GM18498 (cell line): ENCODE results near the gene CFTR.
"Not testable (repeated sequence)": the region's sequence is repeated elsewhere in the genome, so short reads cannot be mapped to it uniquely, and the experiment has no call there.

Experiments used
- ATAC-seq: cut with Tn5 transposase; IDR thresholded peaks from one replicate; pipeline ENCODE4 v1.9.1; 2021; ENCODE audit warnings: mild to moderate bottlenecking, moderate library complexity; ENCODE audit not compliant: unreplicated experiment

Gene CFTR

DNA sequence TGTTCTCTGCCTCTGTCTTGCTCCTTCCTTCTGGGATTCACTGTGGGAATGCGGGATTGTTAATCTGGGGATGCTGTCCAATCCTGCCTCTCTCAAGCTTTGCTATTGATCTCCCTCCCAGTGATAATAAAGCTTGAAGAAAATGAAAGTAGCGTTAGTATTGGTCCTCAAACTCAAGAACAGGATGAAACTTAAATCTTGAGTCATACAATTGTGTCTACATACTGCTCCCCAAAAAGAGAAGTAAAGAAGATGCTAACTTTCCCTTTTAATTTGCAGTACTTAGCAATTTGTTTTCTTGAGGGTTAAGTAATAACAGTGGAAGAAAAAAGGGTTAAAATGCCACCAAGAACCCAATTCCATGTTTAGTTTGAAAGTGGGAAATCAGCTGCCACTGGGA lies 13.6 kb downstream of the CFTR start:
- ATAC-seq = no peak

DNA sequence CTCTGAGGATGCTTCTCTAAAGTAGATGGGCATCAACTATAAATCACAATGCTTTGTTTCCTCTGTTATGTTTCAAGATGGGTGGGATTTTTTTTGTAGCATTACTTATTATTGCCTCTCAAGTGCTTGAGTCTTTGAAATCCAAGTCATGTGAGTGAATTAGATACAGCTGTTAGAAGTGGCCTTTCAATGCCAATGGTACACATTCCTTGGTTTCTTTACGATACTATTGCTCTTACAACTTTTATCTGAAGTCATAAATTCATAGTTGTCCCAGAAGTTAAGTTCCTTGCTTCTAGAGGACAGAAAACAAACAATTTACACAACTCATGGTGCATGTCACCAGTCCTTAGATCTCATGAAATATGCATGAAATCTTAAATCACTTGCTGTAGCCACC lies 15.5 kb downstream of the CFTR start:
- ATAC-seq = no peak

DNA sequence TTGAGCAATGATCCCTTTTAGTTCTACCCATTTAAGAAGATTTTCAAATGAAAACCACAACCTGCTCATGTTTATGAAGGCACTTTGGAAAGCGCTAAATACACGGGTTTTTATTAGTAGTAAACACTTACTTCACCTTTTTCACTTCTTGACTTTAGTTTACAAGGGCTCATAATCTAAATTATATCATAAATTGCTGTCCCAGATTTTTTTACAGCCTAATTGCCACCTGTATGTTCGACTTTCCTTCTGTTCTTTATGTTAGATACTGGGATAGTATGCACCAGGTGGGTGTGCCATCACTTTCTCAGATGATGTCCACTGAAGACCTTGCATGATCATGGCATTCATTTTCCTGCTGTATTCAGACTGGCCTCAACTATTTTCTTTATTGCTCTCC lies 22.5 kb downstream of the CFTR start:
- no peak for ATAC-seq

DNA sequence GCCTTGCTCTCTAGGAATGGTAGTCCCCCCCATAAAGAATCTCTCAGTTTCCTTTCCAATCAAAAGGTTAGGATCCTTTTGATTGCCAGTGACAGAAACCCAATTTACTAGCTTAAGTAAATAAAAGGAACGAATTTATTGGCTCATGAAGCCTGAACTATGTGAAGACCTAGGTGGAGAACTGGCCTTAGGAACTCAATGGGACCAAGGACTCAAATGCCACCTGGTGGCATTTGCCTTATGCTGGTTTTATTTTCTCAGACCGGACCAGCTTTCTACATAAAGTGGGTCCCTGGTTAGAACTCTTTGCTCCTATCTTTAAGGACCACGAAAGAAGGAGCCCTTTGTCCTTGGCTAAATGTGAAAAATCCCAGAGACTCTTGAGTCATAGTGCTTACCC lies 25.4 kb downstream of the CFTR start:
- no peak for ATAC-seq

DNA sequence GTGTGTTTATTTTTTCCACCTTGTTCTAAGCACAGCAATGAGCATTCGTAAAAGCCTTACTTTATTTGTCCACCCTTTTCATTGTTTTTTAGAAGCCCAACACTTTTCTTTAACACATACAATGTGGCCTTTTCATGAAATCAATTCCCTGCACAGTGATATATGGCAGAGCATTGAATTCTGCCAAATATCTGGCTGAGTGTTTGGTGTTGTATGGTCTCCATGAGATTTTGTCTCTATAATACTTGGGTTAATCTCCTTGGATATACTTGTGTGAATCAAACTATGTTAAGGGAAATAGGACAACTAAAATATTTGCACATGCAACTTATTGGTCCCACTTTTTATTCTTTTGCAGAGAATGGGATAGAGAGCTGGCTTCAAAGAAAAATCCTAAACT lies 28.9 kb downstream of the CFTR start:
- no peak for ATAC-seq

DNA sequence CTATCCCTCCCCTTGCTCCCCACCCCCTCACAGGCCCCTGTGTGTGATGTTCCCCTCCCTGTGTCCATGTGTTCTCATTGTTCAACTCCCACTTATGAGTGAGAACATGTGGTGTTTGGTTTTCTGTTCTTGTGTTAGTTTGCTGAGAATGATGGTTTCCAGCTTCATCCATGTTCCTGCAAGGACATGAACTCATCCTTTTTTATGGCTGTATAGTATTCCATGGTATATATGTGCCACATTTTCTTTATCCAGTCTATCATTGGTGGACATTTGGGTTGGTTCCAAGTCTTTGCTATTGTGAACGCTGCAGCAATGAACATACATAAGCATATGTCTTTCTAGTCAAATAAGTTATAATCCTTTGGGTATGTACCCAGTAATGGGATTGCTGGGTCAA lies 37.4 kb downstream of the CFTR start:
- not testable (repeated sequence) for ATAC-seq

DNA sequence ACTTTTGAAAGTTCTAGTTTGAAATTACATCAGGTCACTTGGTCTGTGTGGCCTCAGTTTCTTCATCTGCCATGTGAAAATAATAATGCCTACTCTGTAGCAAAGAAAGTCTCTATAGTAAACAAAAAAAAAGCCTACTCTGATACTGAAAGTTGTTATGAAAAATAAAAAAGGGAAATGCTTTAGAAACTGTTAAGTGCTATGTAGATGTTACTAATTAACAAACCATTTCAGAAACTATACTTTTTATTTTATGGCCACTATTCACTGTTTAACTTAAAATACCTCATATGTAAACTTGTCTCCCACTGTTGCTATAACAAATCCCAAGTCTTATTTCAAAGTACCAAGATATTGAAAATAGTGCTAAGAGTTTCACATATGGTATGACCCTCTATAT lies 50.6 kb downstream of the CFTR start:
- no peak for ATAC-seq

DNA sequence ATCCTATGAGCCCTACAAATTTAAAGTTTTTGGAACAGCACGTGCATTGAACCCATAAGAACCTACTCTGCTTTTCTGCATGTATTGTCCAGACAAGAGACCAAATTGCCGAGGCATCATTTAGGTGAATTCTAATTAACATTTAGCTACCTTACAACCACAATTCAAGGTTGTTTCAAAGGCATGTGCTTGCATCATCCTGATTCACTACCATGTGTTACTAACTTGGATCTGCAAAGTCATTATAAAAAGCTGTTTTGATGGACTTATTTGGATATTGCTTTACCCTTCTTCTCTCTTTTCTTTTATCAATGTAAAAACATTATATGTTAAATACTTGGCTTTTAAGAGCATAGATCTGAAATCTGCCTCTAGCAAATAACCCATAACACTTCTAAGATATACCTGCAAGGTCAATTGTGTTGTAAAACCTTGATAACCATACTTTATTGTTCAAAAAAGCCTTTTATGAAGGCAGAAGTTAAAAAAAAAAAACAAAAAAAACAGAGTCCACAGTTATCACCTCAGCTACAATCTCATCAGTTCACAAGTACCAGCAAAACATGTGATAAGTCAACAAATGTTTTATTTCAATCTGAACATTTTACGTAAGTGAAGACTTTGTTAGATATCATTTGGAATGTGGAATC lies 51.9 kb downstream of the CFTR start:
- no peak for ATAC-seq

DNA sequence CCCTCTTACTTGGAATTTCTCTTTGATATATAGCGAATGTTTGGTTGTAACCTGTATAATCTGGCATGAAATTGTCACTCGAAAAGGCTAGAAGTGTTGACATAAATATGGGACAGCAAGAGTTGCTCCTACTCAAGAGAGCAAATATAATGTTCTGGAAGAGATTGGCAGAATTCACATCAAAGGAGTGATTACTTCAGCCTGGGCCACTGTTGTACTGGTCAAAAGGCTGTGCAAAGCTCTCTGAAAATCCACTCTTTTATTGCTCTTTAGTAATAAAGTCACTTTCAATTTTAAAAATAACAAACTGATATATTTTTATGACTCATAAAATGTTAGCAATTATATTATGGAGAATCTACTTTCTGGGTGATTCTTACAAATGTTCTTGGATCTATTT lies 58.2 kb downstream of the CFTR start:
- no peak for ATAC-seq

DNA sequence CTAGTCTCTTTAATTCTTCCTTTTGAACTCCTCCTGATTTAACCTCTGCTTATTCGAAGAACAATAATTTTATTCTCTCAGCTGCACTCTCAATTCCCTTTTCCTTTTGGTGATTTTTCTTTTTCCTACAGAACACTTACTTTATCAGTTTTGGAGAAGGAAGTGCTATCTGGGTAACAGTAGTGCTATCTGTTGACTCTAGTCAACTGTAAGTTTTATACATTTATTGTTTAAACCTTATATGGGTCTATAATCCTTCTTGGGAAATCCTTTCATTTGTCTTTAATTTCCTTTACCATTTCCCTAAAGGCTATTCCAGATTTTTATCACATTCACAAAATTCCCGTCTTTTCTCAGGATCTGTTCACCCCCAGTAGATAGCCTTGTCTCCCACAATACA lies 64.2 kb downstream of the CFTR start:
- ATAC-seq = no peak

DNA sequence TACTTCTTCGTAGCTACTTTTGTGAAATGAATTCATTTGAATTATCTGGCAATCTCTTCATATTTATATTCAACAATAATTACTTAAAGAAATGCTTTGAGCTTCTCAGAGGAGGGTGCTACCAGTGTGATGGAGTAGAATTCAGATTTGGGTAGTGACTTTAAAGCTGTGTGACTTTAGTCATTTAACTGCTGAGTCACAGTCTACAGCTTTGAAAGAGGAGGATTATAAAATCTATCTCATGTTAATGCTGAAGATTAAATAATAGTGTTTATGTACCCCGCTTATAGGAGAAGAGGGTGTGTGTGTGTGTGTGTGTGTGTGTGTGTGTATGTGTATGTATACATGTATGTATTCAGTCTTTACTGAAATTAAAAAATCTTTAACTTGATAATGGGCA lies 68.2 kb downstream of the CFTR start:
- ATAC-seq = no peak

DNA sequence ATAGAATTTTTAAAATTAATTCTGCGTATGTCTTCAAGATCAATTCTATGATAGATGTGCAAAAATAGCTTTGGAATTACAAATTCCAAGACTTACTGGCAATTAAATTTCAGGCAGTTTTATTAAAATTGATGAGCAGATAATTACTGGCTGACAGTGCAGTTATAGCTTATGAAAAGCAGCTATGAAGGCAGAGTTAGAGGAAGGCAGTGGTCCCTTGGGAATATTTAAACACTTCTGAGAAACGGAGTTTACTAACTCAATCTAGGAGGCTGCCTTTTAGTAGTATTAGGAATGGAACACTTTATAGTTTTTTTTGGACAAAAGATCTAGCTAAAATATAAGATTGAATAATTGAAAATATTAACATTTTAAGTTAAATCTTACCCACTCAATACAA lies 70.8 kb downstream of the CFTR start:
- ATAC-seq = no peak

DNA sequence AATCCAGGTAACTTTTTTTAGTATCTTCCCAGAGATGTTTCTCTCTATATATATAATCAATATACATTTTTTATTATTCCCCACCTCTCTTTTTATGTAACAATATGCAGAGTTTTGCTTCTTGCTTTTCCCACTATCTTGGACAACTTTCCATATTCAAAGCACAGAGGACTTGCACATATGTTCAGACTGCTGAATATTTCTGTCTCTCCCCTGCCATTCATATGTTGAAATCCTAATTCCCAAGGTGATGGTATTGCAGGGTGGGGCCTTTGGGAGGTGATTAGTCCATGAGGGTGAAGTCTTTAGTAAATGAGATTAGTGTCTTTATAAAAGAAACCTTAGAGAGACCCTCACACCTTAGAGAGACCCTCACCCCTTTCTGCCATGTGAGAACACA lies 72.8 kb downstream of the CFTR start:
- no peak for ATAC-seq

DNA sequence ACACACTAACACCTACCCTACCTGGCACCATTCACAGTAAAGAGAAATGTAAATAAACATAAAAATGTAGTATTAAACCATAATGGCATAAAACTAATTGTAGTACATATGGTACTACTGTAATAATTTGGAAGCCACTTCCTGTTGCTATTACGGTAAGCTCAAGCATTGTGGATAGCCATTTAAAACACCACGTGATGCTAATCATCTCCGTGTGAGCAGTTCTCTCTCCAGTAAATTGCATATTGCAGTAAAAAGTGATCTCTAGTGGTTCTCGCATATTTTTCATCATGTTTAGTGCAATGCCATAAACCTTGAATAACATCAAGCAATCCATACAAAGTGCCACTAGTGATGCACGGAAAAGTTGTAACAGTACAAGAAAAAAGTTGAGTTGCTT lies 75.4 kb downstream of the CFTR start:
- ATAC-seq = no peak

DNA sequence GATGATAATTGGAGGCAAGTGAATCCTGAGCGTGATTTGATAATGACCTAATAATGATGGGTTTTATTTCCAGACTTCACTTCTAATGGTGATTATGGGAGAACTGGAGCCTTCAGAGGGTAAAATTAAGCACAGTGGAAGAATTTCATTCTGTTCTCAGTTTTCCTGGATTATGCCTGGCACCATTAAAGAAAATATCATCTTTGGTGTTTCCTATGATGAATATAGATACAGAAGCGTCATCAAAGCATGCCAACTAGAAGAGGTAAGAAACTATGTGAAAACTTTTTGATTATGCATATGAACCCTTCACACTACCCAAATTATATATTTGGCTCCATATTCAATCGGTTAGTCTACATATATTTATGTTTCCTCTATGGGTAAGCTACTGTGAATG lies 79.6 kb downstream of the CFTR start:
- ATAC-seq = no peak

DNA sequence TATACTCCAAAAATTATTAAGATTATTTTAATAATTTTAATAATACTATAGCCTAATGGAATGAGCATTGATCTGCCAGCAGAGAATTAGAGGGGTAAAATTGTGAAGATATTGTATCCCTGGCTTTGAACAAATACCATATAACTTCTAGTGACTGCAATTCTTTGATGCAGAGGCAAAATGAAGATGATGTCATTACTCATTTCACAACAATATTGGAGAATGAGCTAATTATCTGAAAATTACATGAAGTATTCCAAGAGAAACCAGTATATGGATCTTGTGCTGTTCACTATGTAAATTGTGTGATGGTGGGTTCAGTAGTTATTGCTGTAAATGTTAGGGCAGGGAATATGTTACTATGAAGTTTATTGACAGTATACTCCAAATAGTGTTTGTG lies 80.2 kb downstream of the CFTR start:
- no peak for ATAC-seq

DNA sequence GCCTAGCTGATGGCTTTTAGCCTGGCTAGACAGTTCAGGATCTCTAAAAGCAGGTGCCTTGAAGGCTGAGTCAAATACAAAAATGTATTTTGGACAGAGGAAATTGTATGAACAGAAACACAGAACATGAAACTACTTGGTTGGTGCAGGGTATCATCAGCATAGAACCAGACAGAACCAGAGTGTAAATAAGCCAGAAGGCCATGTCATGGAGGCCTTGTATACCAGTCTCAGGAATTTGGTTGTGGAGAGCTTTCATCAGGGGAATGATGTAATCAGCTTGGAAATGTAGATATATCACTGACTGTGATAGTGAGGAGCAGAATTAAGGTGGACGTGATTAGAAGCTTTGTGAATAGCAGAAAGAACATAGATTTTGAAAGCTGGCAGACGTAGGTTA lies 82.9 kb downstream of the CFTR start:
- ATAC-seq = no peak

DNA sequence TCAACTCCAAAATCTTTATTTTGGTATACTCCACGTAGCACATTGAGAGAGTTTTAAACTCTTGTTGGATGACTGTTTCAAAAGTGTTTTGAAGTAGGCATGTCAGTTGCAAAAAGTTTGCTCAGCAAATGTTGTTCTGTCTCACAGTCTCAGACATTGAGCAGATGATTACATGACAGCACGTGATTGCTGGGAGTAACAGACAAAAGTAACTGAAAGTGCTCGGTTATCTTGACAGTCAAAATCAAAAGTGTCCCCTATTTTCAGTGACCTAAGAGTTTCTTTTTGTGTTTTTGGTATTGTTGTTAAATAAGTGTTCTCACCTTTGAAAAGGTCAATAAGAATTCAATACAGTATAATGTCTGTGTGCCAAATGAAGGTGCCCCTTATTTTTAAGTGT lies 84.3 kb downstream of the CFTR start:
- no peak for ATAC-seq

DNA sequence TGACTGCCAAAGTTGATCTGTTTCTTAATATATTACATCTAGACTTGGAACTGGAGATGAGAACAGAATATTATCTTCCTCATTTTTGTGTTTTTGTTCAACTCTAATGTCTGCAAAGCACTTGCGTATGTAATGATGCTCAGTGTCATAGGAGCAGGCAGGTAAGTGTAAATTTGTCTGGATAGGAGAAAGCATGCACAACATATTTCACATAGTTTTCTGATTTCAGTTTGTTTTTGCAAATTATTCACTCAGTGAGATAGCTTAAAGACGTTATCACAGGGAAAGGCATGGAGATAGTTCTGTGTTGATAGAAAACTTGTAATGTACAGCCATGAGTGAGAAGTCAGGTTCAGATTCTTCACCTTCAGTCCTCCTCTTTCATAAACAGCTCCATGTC lies 84.8 kb downstream of the CFTR start:
- ATAC-seq = no peak

DNA sequence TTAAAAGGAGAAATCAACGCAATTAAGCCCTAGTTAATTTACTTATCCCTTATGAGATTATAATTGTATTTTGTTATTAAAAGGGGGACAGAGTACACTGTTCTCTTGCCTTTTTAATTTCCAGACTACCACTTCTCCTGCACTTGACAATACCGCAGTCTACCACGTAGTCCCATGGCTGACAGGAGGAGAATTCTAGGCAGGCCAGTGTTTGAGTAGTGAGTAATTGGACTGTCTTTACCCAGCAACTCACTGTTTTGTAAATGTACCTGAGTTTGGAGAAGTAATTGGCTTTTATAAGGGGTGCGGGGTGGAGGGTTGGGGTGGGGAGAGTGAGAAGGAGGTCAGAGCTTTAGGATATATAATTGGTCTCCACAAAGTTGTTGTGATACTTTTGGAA lies 85.4 kb downstream of the CFTR start:
- no peak for ATAC-seq

DNA sequence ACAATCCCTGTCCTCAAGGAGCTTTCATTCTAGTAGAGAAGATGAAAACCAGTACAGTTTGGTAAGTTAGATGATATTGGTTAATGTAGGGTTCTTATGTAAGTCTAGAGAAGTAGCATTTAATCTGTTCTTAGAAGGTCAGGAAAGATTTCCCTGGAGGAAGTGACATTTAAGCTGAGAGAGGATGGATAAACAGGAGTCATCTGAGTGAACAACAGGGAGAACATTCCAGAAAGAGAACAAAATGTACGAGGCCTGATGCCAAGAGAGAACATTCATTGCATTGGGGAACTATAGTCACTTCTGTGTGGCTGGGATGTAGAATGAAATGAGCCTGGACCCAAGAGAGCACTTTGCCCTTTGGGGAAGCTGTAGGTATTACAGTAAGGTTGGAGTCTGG lies 88.0 kb downstream of the CFTR start:
- no peak for ATAC-seq

DNA sequence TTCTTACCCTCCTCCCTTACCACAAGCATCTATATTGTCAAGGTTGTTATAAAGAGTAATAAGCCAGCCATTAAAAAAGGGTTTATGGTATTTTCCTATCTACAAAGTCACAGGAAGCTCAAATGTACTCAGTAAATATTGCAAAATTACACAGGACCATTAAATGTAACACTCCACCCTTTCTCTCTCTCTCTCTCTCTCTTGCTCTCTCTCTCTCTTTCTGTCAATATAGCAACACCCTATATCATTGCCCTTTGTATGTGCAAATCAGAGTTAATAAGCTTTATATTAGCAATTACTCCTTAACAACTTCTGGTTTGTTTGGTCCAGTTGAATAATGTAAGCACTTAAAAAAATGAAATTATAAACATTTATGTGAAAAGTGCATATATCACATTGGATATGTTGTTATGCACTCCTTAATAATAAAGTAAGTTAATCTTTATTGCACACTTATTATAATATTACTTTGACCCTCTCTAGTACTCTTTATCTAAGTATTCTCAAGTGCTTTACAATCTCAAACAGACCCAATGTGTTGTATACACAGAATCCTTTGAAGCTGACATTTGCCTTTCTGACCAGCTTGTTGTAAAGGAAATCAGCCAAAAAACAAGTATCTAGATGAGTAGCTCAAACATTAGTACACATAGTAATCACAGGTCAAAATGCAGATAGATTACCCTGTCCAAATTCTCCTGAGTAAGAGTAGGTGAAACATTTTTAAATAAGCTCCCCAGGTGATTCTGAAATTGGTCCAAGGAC lies 93.2 kb downstream of the CFTR start:
- ATAC-seq = no peak

DNA sequence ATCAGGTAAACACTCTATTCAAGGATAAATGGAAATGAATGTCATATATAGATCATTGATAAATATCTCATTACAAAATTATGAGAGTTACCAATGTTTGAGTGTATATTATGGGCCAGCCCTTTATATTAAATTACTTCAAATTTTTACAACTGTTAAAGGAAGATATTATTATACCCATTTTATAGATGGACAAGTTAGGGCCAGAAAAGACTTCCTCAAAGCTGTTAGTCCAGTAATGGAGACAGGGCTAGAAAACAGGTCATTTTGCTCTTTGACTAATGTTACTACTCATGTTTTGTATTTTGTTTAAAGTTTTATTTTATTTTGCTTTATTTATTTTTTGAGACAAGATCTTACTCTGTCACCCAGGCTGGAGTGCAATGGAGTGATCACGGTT lies 101.6 kb downstream of the CFTR start:
- ATAC-seq = no peak
